ENCODE measurements around the gene ARHGEF17. TPM values are rescaled to one million over a fixed set of nuclear protein-coding genes. Genes with fewer than 3 reads are reported as not detected.

Gene ARHGEF17
- total RNA-seq, 1 experiment from 2014 or later, result not detected

GRCh38 chr11:73293356-73293936 lies 14.6 kb upstream of the ARHGEF17 start:
- Histone ChIP-seq H3K9me3 (ENCODE audit: low read length) (no peaks in the 10 kb centered on the region), H3K27me3 (ENCODE audit: low read length) (no peaks in the 10 kb centered on the region), H3K79me2 (ENCODE audit: low read length) (no peaks in the 10 kb centered on the region), H3K9me2 (replicated peaks; ENCODE audit: insufficient read depth, low read length) (no peaks in the 10 kb centered on the region), H3K27ac (ENCODE audit: low read length) (no peak overlapping the region), H3K4me2 (ENCODE audit: low read depth, low read length, poor library complexity, severe bottlenecking) (no peak overlapping the region), H4K20me1 (ENCODE audit: insufficient read depth, low read depth, low read length) (no peaks in the 10 kb centered on the region), H2AFZ (ENCODE audit: low read length) (no peak overlapping the region), H3K4me1 (ENCODE audit: low read length) (peaks cover 5% of the 10 kb centered on the region; the same call in 1 of the 2 replicates), H3K4me3 (ENCODE audit: low read length) (no peak overlapping the region), H3K36me3 (ENCODE audit: insufficient read depth, low read length) (no peaks in the 10 kb centered on the region), H3K9ac (ENCODE audit: low read length) (no peak overlapping the region)
- no peak for DNase-seq

- Histone ChIP-seq H3K4me2 (ENCODE audit: low read depth, low read length, poor library complexity, severe bottlenecking) (no peak overlapping the region), H2AFZ (ENCODE audit: low read length) (no peak overlapping the region), H4K20me1 (ENCODE audit: insufficient read depth, low read depth, low read length) (no peaks in the 10 kb centered on the region), H3K9me2 (replicated peaks; ENCODE audit: insufficient read depth, low read length) (no peaks in the 10 kb centered on the region), H3K27me3 (ENCODE audit: low read length) (no peaks in the 10 kb centered on the region), H3K79me2 (ENCODE audit: low read length) (no peaks in the 10 kb centered on the region), H3K36me3 (ENCODE audit: insufficient read depth, low read length) (no peaks in the 10 kb centered on the region), H3K9ac (ENCODE audit: low read length) (no peak overlapping the region), H3K4me3 (ENCODE audit: low read length) (no peak overlapping the region), H3K27ac (ENCODE audit: low read length) (no peak overlapping the region), H3K9me3 (ENCODE audit: low read length) (no peaks in the 10 kb centered on the region), H3K4me1 (ENCODE audit: low read length) (no peaks in the 10 kb centered on the region)
- DNase-seq, result no peak
These were observed 13.5 kb upstream of the ARHGEF17 start for GRCh38 chr11:73294604-73295003.

GRCh38 chr11:73295241-73295995 lies 12.7 kb upstream of the ARHGEF17 start:
- H2AFZ ChIP-seq (ENCODE audit: low read length), result no peak overlapping the region
- H3K9me3 ChIP-seq (ENCODE audit: low read length), result no peaks in the 10 kb centered on the region
- peak; percentile 94 for DNase-seq

GRCh38 chr11:73295996-73296318 lies 12.1 kb upstream of the ARHGEF17 start:
- no peaks in the 10 kb centered on the region for H3K27me3 ChIP-seq (ENCODE audit: low read length)
- no peak for DNase-seq
- H3K27ac ChIP-seq (ENCODE audit: low read length), result no peak overlapping the region
- no peak overlapping the region for H3K4me2 ChIP-seq (ENCODE audit: low read depth, low read length, poor library complexity, severe bottlenecking)
- H3K9me2 ChIP-seq (replicated peaks; ENCODE audit: insufficient read depth, low read length), result no peaks in the 10 kb centered on the region
- no peak overlapping the region for H3K4me3 ChIP-seq (ENCODE audit: low read length)
- H3K9me3 ChIP-seq (ENCODE audit: low read length), result no peaks in the 10 kb centered on the region
- H3K36me3 ChIP-seq (ENCODE audit: insufficient read depth, low read length), result no peaks in the 10 kb centered on the region
- no peaks in the 10 kb centered on the region for H3K4me1 ChIP-seq (ENCODE audit: low read length)
- no peaks in the 10 kb centered on the region for H3K79me2 ChIP-seq (ENCODE audit: low read length)
- H2AFZ ChIP-seq (ENCODE audit: low read length), result no peak overlapping the region
- no peak overlapping the region for H3K9ac ChIP-seq (ENCODE audit: low read length)
- no peaks in the 10 kb centered on the region for H4K20me1 ChIP-seq (ENCODE audit: insufficient read depth, low read depth, low read length)

More at GRCh38 chr11:73295241-73295995, 12.7 kb upstream of the ARHGEF17 start:
- Histone ChIP-seq H3K4me3 (ENCODE audit: low read length) (no peak overlapping the region), H3K4me2 (ENCODE audit: low read depth, low read length, poor library complexity, severe bottlenecking) (no peak overlapping the region), H3K27me3 (ENCODE audit: low read length) (no peaks in the 10 kb centered on the region), H3K79me2 (ENCODE audit: low read length) (no peaks in the 10 kb centered on the region), H4K20me1 (ENCODE audit: insufficient read depth, low read depth, low read length) (no peaks in the 10 kb centered on the region), H3K36me3 (ENCODE audit: insufficient read depth, low read length) (no peaks in the 10 kb centered on the region), H3K9me2 (replicated peaks; ENCODE audit: insufficient read depth, low read length) (no peaks in the 10 kb centered on the region), H3K9ac (ENCODE audit: low read length) (no peak overlapping the region), H3K27ac (ENCODE audit: low read length) (no peak overlapping the region), H3K4me1 (ENCODE audit: low read length) (no peaks in the 10 kb centered on the region)

- no peak overlapping the region for H2AFZ ChIP-seq (ENCODE audit: low read length)
- H3K9me2 ChIP-seq (replicated peaks; ENCODE audit: insufficient read depth, low read length), result no peaks in the 10 kb centered on the region
- DNase-seq, result no peak
- H3K9ac ChIP-seq (ENCODE audit: low read length), result no peak overlapping the region
- no peaks in the 10 kb centered on the region for H3K79me2 ChIP-seq (ENCODE audit: low read length)
- H3K9me3 ChIP-seq (ENCODE audit: low read length), result no peaks in the 10 kb centered on the region
- H3K27ac ChIP-seq (ENCODE audit: low read length), result no peak overlapping the region
- H3K4me2 ChIP-seq (ENCODE audit: low read depth, low read length, poor library complexity, severe bottlenecking), result no peak overlapping the region
- H3K4me1 ChIP-seq (ENCODE audit: low read length), result no peaks in the 10 kb centered on the region
- no peaks in the 10 kb centered on the region for H4K20me1 ChIP-seq (ENCODE audit: insufficient read depth, low read depth, low read length)
- H3K36me3 ChIP-seq (ENCODE audit: insufficient read depth, low read length), result no peaks in the 10 kb centered on the region
- H3K27me3 ChIP-seq (ENCODE audit: low read length), result no peaks in the 10 kb centered on the region
- H3K4me3 ChIP-seq (ENCODE audit: low read length), result no peak overlapping the region
These were observed 11.4 kb upstream of the ARHGEF17 start for GRCh38 chr11:73296501-73297230.

GRCh38 chr11:73297231-73297590 lies 10.9 kb upstream of the ARHGEF17 start:
- no peaks in the 10 kb centered on the region for H3K79me2 ChIP-seq (ENCODE audit: low read length)
- no peak overlapping the region for H3K4me3 ChIP-seq (ENCODE audit: low read length)
- H3K9ac ChIP-seq (ENCODE audit: low read length), result no peak overlapping the region
- no peak overlapping the region for H2AFZ ChIP-seq (ENCODE audit: low read length)
- no peaks in the 10 kb centered on the region for H3K36me3 ChIP-seq (ENCODE audit: insufficient read depth, low read length)
- no peaks in the 10 kb centered on the region for H4K20me1 ChIP-seq (ENCODE audit: insufficient read depth, low read depth, low read length)
- no peaks in the 10 kb centered on the region for H3K4me1 ChIP-seq (ENCODE audit: low read length)
- no peak overlapping the region for H3K27ac ChIP-seq (ENCODE audit: low read length)
- DNase-seq, result no peak
- no peaks in the 10 kb centered on the region for H3K9me2 ChIP-seq (replicated peaks; ENCODE audit: insufficient read depth, low read length)
- H3K4me2 ChIP-seq (ENCODE audit: low read depth, low read length, poor library complexity, severe bottlenecking), result no peak overlapping the region
- H3K9me3 ChIP-seq (ENCODE audit: low read length), result no peaks in the 10 kb centered on the region
- no peaks in the 10 kb centered on the region for H3K27me3 ChIP-seq (ENCODE audit: low read length)

- Histone ChIP-seq H3K9ac (ENCODE audit: low read length) (no peak overlapping the region), H3K79me2 (ENCODE audit: low read length) (no peaks in the 10 kb centered on the region), H2AFZ (ENCODE audit: low read length) (no peak overlapping the region), H3K4me2 (ENCODE audit: low read depth, low read length, poor library complexity, severe bottlenecking) (no peak overlapping the region), H3K9me2 (replicated peaks; ENCODE audit: insufficient read depth, low read length) (no peaks in the 10 kb centered on the region), H3K27ac (ENCODE audit: low read length) (no peak overlapping the region), H3K36me3 (ENCODE audit: insufficient read depth, low read length) (no peaks in the 10 kb centered on the region), H4K20me1 (ENCODE audit: insufficient read depth, low read depth, low read length) (no peaks in the 10 kb centered on the region), H3K4me3 (ENCODE audit: low read length) (no peak overlapping the region), H3K27me3 (ENCODE audit: low read length) (no peaks in the 10 kb centered on the region), H3K9me3 (ENCODE audit: low read length) (no peaks in the 10 kb centered on the region), H3K4me1 (ENCODE audit: low read length) (no peaks in the 10 kb centered on the region)
- DNase-seq, result no peak
These were observed 10.4 kb upstream of the ARHGEF17 start for GRCh38 chr11:73297702-73298101.

GRCh38 chr11:73298233-73298632 lies 9.8 kb upstream of the ARHGEF17 start:
- Histone ChIP-seq H3K27me3 (ENCODE audit: low read length) (no peaks in the 10 kb centered on the region), H2AFZ (ENCODE audit: low read length) (no peak overlapping the region), H3K79me2 (ENCODE audit: low read length) (no peaks in the 10 kb centered on the region), H3K9ac (ENCODE audit: low read length) (no peak overlapping the region), H3K9me2 (replicated peaks; ENCODE audit: insufficient read depth, low read length) (no peaks in the 10 kb centered on the region), H3K4me2 (ENCODE audit: low read depth, low read length, poor library complexity, severe bottlenecking) (no peak overlapping the region), H3K4me3 (ENCODE audit: low read length) (no peak overlapping the region), H3K9me3 (ENCODE audit: low read length) (no peaks in the 10 kb centered on the region), H3K27ac (ENCODE audit: low read length) (no peak overlapping the region), H3K36me3 (ENCODE audit: insufficient read depth, low read length) (no peaks in the 10 kb centered on the region), H4K20me1 (ENCODE audit: insufficient read depth, low read depth, low read length) (no peaks in the 10 kb centered on the region), H3K4me1 (ENCODE audit: low read length) (no peaks in the 10 kb centered on the region)
- DNase-seq, result no peak
